Naive B cell (primary cell): ENCODE measurements around the gene CAMK1D. TPM values are rescaled to one million over a fixed set of nuclear protein-coding genes. Genes with fewer than 3 reads are reported as not detected.
A peak's percentile ranks its signal among the peaks of the same experiment; 100 is the strongest.

ENCODE experiments used
- ATAC-seq, 2 donors: fragments of 150-1000 bp; cut with Tn5 transposase; 2 replicates each; pipeline ENCODE4 v1.10.0; 2021; ENCODE audit warnings: low read depth in 2 of 2, mild to moderate bottlenecking in 2 of 2, moderate library complexity in 2 of 2
- DNase-seq: peaks from one replicate; pipeline ENCODE4 v3.0.0; 2022
- H3K27ac Mint-ChIP-seq, 6 donors: one replicate each; pipeline ENCODE4 v1.8.0; 2020 to 2022; ENCODE audit warnings: mild to moderate bottlenecking in 6 of 6, mixed read lengths in 6 of 6, moderate library complexity in 5 of 6, inconsistent platforms in 2 of 6
- H3K27me3 Mint-ChIP-seq, 3 donors: one replicate each; pipeline ENCODE4 v1.8.0; 2021 to 2022; ENCODE audit warnings: mixed read lengths in 3 of 3, mild to moderate bottlenecking in 1 of 3
- H3K36me3 Mint-ChIP-seq, 2 donors: one replicate each; pipeline ENCODE4 v1.8.0; 2020 to 2022; ENCODE audit warnings: mixed read lengths in 2 of 2, inconsistent platforms in 1 of 2, mild to moderate bottlenecking in 1 of 2
- H3K4me1 Mint-ChIP-seq, 3 donors: one replicate each; pipeline ENCODE4 v1.8.0; 2020 to 2022; ENCODE audit warnings: mixed read lengths in 3 of 3, inconsistent platforms in 1 of 3, mild to moderate bottlenecking in 1 of 3, moderate library complexity in 1 of 3
- H3K4me3 Mint-ChIP-seq, 8 donors: one replicate each; pipeline ENCODE4 v1.8.0; 2020 to 2022; ENCODE audit warnings: mild to moderate bottlenecking in 8 of 8, mixed read lengths in 8 of 8, moderate library complexity in 8 of 8, inconsistent platforms in 2 of 8
- H3K9me3 Mint-ChIP-seq, 7 donors: one replicate each; pipeline ENCODE4 v1.8.0; 2020 to 2022; ENCODE audit warnings: mixed read lengths in 7 of 7, mild to moderate bottlenecking in 5 of 7, inconsistent platforms in 2 of 7, moderate library complexity in 1 of 7
- polyA plus RNA-seq, 6 donors: library from polyadenylated mRNA; unstranded; fragments of 300-500 nt; fragmentation: Illumina TruSeq; gene quantifications; one replicate each; pipeline ENCODE4 v1.2.3, GENCODE V29; 2021; ENCODE audit warnings: low read depth in 6 of 6

The CAMK1D gene
- polyA plus RNA-seq, 6 donors from 2014 or later = 12.2 to 54.1 (median 35.6) TPM

DNA sequence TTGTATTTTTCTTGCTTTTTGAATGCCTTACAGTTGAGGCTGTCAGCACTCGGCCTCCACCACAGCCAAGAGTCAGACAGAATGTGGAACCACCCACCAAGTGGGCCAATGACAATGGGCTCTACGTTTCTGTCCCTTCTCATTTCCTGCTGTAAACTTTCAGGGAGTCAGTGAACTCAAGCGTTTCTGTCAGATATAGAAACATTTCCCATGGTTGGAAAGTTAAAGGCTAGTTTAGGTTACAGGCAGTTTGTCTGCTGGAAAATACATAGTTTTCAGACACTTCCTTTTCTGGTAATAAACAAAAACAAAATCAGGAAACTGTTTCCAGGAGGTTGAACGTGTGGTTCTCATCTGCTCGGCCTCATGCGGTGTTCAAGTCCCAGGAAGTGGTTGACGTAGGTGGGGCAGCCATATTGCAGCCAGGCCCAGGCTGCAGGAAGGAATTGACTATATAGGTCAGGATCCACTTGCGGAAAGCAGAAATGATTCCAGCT lies 245.1 kb downstream of the CAMK1D start:
- Mint-ChIP-seq H3K36me3 (peaks cover 15 to 26% of the 10 kb centered on the region in 2 donors), H3K4me3 (peak overlapping the region in 3 of 8 donors; percentile 22 to 81 (median 49)), H3K27me3 (no peaks in the 10 kb centered on the region), H3K27ac (peak overlapping the region in 5 of 6 donors; percentile 22 to 88 (median 80)), H3K4me1 (peaks cover 51 to 70% (median 53%) of the 10 kb centered on the region in 3 donors), H3K9me3 (peaks cover 0 to 7% (median 5%) of the 10 kb centered on the region in 7 donors)
- ATAC-seq = peak; percentile 37 to 74
- peak; percentile 24 for DNase-seq

DNA sequence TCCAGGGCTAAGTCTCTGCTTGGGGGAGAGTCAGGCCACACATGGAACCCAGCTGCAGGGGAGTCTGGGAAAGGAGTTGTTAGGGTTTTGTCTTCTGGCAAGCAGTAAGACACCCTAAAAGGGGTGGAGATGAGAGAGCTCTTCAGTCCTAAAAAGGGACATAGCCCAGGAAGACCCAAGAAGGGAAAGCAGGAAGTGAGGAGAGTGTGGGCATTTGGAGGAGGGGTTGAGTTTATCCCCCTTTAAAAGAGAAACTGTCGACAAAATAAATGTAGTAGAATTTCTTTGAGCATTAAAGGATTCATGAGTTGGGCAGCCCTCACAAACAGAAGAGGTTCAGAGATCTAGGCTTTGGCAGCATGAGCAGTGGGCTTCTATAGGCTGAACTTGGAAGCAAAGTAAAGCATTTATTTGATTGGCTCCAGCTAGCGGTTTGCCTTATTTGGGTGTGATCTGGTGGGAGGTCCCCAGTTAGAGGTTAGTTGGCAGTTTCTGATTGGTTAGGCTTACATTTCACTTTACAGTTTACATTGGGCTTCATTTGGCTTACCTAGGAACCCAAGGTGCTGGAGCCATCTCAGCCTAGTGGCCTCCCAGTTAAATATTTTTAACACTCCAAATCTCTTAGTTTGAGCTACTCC lies 246.7 kb downstream of the CAMK1D start:
- Mint-ChIP-seq H3K27ac (peak overlapping the region in 5 of 6 donors; percentile 5 to 97 (median 75)), H3K4me1 (peaks cover 48 to 68% (median 53%) of the 10 kb centered on the region in 3 donors), H3K9me3 (peaks cover 0 to 7% (median 5%) of the 10 kb centered on the region in 7 donors), H3K4me3 (peak overlapping the region in 2 of 8 donors; percentile 21 to 66), H3K36me3 (peaks cover 15 to 30% of the 10 kb centered on the region in 2 donors), H3K27me3 (no peaks in the 10 kb centered on the region)
- ATAC-seq (no peak), DNase-seq (no peak)

DNA sequence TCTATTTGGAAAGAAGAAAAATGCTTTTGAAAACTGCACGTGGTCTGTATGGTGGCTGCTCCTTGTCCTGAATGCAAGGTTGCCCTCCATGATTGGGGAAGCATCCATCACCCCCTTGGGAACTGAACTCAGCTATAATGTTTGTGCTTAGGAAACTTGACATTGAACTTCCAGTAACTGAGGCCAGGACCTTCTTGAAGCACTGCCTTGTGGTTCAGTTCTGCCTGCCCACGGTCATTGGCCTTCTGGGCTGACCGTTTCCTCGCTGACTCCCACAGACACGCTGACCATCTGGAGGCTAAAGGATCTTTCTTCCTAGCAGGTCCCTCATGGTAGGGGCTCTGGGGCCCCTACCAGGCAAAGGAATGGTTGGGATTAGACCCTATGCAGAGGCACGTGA lies 247.8 kb downstream of the CAMK1D start:
- no peak overlapping the region for H3K4me3 Mint-ChIP-seq

DNA sequence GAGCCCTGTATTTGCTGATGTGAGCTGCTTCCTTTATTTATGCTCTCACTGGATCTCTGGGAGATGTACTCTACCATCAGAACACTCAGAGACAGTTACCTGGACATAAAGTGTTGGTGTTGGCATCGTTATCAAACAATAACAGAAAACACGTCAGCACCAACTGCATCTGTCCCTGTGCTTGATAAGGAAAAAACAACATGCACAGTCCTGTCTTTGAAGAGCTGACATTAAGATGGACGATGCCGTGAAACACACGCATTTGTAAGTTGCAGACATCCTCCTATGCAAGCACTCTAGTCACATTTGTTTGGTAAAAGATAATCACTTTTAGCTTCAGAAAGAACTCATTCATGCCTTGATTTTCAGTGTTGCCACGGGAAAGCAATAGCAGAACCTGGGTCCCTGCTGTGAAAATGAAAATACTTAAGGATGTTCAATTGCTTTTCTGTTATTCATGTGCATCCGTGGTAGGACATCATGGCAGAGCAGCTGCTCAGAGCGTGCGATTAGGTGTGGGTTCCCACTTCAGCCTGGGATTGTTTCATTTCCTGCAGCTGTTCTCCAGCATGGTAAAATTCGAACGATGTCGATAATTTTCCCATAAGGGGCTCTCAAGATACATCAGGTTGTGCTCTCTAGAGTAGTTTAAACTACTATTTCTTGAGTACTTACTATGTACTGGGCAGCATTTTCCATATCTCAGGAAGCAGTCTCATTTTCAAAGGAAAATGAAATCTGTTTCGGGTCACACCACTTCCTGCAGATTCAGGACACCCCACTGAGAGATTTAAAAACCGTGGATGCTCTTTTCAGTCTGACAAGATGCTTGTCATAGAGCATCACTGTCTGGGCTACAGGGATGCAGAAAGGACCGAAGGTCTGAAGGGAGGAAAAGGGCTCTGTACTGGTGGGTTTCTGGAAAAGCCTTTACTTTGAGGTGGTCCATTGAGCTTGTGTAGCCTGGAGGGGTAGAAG lies 248.7 kb downstream of the CAMK1D start:
- Mint-ChIP-seq H3K4me3 (peak overlapping the region in 1 of 8 donors; percentile 10), H3K27me3 (no peaks in the 10 kb centered on the region), H3K9me3 (peaks cover 0 to 7% (median 5%) of the 10 kb centered on the region in 7 donors), H3K36me3 (peaks cover 15 to 30% of the 10 kb centered on the region in 2 donors), H3K4me1 (peaks cover 50 to 69% (median 55%) of the 10 kb centered on the region in 3 donors), H3K27ac (peak overlapping the region in 2 of 6 donors; percentile 43 to 53)
- ATAC-seq (no peak), DNase-seq (no peak)

More for the DNA sequence above, 247.8 kb downstream of the CAMK1D start:
- Mint-ChIP-seq H3K27ac (peak overlapping the region in 2 of 6 donors; percentile 11 to 12), H3K9me3 (peaks cover 0 to 7% (median 5%) of the 10 kb centered on the region in 7 donors), H3K4me1 (peaks cover 51 to 71% (median 52%) of the 10 kb centered on the region in 3 donors), H3K27me3 (no peaks in the 10 kb centered on the region), H3K36me3 (peaks cover 15 to 30% of the 10 kb centered on the region in 2 donors)
- ATAC-seq (no peak), DNase-seq (no peak)

DNA sequence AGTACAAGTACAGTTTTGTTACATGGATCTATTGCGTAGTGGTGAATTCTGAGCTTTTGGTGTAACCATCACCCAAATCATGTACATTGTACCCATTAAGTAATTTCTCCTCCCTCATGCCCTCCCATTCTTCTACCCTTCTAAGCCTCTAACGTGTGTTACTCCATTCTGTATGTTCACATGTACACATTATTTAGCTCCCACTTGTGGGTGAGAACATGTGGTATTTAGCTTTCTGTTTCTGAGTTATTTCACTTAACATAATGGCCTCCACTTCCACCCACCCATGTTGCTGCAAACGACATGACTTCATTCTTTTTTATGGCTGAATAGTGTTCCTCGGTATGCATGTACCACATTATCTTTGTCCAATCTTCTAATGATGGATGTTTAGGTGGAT lies 251.3 kb downstream of the CAMK1D start:
- Mint-ChIP-seq H3K27me3 (no peaks in the 10 kb centered on the region), H3K36me3 (peaks cover 16 to 20% of the 10 kb centered on the region in 2 donors), H3K9me3 (peaks cover 0 to 7% (median 4%) of the 10 kb centered on the region in 7 donors), H3K4me1 (peaks cover 49 to 74% (median 53%) of the 10 kb centered on the region in 3 donors), H3K4me3 (no peak overlapping the region), H3K27ac (peak overlapping the region in 2 of 6 donors; percentile 8 to 9)
- ATAC-seq (no peak), DNase-seq (no peak)

DNA sequence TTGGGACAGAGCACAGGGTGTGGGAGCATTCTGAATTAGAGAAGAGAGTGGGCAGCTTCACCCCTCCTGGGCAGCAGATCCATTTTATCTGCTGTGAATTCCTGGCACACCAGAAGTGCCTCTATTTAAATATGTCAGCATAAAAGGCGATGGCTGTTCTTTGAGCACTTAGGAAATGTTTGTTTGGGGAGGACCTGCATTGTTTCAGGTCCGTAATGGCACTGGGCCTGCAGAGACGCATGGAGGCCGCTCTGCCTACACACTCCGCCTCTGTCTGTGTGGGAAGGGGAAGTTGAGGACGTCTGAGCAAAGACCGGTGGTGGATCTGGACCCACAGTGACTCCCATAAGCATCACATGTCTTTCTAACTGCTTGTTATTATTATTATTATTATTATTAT lies 253.2 kb downstream of the CAMK1D start:
- ATAC-seq = no peak
- Mint-ChIP-seq H3K4me1 (peaks cover 59 to 83% (median 62%) of the 10 kb centered on the region in 3 donors), H3K27ac (peak overlapping the region in 4 of 6 donors; percentile 20 to 79 (median 47)), H3K4me3 (no peak overlapping the region), H3K36me3 (peaks cover 14 to 16% of the 10 kb centered on the region in 2 donors), H3K27me3 (no peaks in the 10 kb centered on the region), H3K9me3 (no peaks in the 10 kb centered on the region)
- DNase-seq = no peak

DNA sequence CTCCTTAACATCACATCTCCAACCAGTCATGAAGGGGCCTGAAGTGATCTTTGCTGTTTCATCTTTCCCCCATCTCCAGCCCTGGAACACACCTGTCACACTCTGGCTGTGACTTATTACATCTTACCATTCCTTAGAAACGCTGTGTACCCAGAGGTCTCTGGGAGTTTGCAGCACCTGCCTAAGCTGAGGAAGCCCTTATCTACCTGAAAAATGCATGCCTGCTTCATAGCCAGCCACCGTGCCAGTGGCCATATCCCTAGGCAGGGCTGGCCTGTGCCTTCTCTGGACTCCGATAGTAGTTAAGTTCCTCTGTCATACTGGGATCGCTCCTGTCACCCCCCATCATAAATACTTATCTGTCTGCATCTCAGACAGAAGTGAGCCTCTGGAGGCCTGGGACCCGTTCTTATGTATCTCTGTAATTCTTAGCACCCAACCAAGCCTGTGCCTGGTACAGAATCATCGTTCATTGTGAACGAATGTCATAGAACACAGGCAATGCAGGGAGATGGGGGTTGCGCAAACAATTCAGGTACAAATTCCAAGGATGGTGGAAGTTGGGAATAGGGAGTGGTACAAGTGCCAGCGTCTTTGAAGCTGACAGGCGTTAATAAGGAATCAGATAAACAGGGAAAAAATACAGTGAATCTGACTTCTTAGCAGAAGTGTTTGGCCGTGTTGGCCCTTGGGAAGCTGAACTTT lies 254.6 kb downstream of the CAMK1D start:
- peaks cover 9 to 13% of the 10 kb centered on the region in 2 donors for H3K36me3 Mint-ChIP-seq

DNA sequence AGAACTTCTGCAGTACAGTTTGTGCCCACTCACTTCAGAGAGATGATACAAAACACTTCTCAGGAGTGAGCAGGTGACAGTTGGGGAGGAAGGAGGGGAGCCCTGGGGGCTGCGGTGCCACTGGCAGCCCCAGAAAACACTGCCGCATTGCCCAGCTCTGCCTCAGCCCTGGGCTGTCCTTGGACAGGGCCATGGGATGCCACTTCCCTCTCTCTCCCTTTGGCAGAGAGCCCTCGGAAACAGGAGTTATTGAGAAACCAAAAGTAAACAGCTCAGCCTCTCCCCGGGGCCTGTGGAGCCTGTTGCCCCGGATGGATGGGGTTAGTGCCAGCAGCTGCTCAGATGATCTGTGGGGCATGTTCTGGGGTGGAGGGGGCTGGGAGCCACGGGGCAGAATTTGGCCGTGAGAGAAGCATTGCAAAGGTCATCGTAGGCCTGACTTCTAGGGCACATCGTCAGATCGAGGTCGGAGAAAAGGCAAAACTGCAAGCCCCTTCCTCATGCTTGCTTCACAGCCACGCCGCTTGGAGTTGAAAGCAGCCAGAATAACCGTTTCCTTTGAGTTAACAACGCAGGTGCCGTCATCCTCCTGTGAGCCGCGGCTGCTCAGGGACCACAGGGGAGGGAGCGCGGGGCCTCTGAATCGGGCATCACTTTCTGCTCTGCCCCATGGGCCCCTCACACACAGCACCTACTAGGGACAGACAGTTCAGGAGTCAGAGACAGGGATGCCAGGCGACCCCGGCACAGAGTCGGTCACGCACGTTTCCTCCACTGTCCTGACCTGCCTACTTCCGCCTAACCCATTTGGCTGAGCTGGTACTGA lies 256.4 kb downstream of the CAMK1D start:
- ATAC-seq (peak; percentile 79), DNase-seq (peak; percentile 51)
- H3K4me1 Mint-ChIP-seq = peaks cover 46 to 77% (median 63%) of the 10 kb centered on the region in 3 donors
- H3K9me3 Mint-ChIP-seq = no peaks in the 10 kb centered on the region
- peak overlapping the region; percentile 75 to 97 (median 88) for H3K4me3 Mint-ChIP-seq
- peaks cover 0 to 17% of the 10 kb centered on the region in 2 donors for H3K36me3 Mint-ChIP-seq
- no peaks in the 10 kb centered on the region for H3K27me3 Mint-ChIP-seq
- H3K27ac Mint-ChIP-seq = peak overlapping the region; percentile 89 to 97 (median 95)

More for the DNA sequence above, 254.6 kb downstream of the CAMK1D start:
- Mint-ChIP-seq H3K27me3 (no peaks in the 10 kb centered on the region), H3K9me3 (no peaks in the 10 kb centered on the region), H3K4me3 (peak overlapping the region in 2 of 8 donors; percentile 19 to 20), H3K4me1 (peaks cover 49 to 80% (median 62%) of the 10 kb centered on the region in 3 donors), H3K27ac (peak overlapping the region in 4 of 6 donors; percentile 36 to 85 (median 60))
- ATAC-seq = no peak
- no peak for DNase-seq

DNA sequence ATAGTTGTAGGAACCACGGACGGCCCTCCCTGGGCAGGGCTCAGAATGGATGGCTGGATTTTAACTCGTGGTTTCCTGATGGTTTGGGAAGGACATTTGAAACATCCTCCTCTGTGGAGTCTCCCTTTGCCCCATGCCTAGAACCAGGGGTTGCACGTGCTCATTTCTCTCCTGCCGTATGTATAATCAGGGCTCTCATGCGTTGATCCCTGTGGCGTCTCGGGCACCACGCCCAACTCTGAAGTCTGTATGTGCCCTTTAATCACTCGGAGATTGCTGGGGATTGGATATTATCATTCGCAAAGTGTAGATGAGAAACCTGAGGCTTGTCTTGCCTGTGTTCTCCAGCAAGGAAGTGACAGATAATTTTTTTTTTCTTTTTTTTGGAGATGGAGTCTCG lies 257.1 kb downstream of the CAMK1D start:
- Mint-ChIP-seq H3K27me3 (no peaks in the 10 kb centered on the region), H3K4me1 (peaks cover 44 to 71% (median 57%) of the 10 kb centered on the region in 3 donors), H3K36me3 (peaks cover 0 to 17% of the 10 kb centered on the region in 2 donors), H3K27ac (peak overlapping the region in 4 of 6 donors; percentile 90 to 97 (median 96)), H3K9me3 (no peaks in the 10 kb centered on the region), H3K4me3 (peak overlapping the region; percentile 75 to 97 (median 88))
- peak in 1 of 2 donors; percentile 13 for ATAC-seq
- no peak for DNase-seq

DNA sequence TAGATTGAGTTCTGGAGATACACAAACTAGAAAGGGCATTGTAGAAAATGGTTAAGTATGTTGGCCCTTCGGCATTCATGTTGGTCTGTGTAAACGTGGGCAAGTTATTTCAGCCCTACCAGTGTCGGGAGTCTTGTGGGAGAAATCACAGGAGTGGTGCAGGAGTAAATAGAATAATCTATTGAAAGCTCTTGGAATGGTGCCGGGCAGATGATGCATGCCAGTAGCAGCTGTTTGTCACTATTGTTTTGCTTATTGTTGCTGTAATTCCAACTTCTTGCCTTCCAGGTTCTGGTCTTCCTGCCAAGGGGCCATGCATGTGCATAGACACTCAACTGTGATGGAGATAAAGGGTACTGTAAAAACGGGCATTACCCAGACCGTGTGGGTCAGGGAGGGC lies 259.4 kb downstream of the CAMK1D start:
- ATAC-seq (no peak), DNase-seq (no peak)
- Mint-ChIP-seq H3K36me3 (peaks cover 4 to 12% of the 10 kb centered on the region in 2 donors), H3K4me3 (no peak overlapping the region), H3K27ac (peak overlapping the region in 3 of 6 donors; percentile 15 to 33 (median 17)), H3K4me1 (peaks cover 44 to 60% (median 47%) of the 10 kb centered on the region in 3 donors), H3K27me3 (no peaks in the 10 kb centered on the region), H3K9me3 (no peaks in the 10 kb centered on the region)

DNA sequence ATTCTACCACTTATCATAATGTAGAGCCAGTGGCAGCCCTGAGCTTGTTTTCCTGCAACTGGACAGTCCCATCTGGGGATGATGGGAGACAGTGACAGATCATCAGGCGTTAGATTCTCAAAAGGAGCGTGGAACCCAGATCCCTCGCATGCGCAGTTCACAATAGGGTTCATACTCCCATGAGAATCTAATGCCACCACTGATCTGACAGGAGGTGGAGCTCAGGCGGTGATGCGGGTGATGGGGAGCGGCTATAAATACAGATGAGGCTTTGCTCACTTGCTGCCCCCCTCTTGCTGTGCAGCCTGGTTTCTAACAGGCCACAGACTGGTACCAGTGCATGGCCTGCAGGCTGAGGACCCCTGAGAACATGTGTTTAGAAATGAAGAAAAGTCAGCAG lies 260.1 kb downstream of the CAMK1D start:
- Mint-ChIP-seq H3K9me3 (no peaks in the 10 kb centered on the region), H3K36me3 (peaks cover 4 to 9% of the 10 kb centered on the region in 2 donors), H3K4me3 (no peak overlapping the region), H3K27ac (peak overlapping the region in 1 of 6 donors; percentile 71), H3K27me3 (no peaks in the 10 kb centered on the region), H3K4me1 (peaks cover 38 to 53% (median 42%) of the 10 kb centered on the region in 3 donors)
- DNase-seq (no peak), ATAC-seq (no peak)

DNA sequence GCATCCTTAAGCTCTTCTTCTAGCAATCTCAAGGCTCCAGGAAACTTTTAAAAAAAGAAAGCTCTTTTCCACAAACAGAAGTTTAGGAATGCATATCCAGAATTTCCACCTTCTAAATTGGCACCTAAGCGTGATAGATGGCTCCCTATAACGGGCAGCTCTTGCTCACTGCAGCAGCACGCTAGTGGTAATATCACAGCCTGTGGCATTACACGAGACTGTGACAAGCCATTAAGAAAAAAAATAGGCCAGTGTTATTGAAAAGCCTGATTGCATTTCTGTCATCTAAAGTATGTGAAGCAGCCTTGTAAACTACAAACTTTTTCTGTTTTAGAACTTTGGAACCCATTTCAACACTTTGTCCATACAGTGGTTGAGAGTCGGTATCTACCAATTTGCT lies 263.8 kb downstream of the CAMK1D start:
- ATAC-seq (no peak), DNase-seq (no peak)
- Mint-ChIP-seq H3K27me3 (no peaks in the 10 kb centered on the region), H3K4me3 (no peak overlapping the region), H3K27ac (peak overlapping the region in 1 of 6 donors; percentile 45), H3K4me1 (peaks cover 26 to 40% (median 31%) of the 10 kb centered on the region in 3 donors), H3K36me3 (peaks cover 4 to 9% of the 10 kb centered on the region in 2 donors), H3K9me3 (no peaks in the 10 kb centered on the region)
